ENCODE data around the gene SDR42E2. TPM values are rescaled to one million over a fixed set of nuclear protein-coding genes. Genes with fewer than 3 reads are reported as not detected.

The SDR42E2 gene
- total RNA-seq, 1 donor = not detected

DNA sequence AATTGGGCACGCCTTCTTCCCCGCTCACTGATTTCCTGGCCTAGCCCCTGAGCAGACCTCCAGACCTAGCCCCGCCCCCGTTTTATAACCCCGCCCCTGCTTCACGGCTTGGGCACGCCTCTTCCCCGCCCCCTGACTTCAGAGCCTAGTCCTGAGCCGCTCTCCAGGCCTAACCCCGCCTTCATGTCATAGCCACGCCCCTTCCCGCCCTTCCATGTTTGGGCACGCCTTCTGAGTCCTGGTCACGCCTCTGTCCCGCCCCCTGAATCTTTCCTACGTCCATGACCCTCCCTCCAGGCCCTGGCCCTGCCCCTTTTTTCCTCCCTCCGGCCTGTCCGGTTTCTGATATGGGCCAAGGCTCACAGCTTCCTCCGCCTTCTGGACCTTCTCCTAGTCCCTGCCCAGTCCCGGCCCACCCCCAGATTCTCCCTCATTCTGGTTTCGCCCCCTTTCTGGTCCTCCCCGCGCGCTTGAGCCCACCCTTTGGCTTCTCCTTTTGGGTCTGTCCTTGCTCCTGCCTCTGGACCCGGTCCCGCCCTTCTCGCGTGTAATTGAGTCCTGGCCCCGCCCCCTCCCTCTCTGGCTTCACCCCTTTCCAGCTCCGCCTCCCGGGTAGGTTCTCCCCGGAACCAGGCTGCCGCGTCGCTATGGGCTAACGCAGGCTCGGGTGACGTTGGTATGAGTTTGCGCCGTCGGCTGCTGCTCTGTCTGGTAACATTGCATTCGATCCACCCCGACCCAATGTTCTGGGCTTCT lies 28.6 kb downstream of the SDR42E2 start:
- DNase-seq (ENCODE audit: low read depth) = peak; percentile 100
- TF ChIP-seq, protein P1, sequence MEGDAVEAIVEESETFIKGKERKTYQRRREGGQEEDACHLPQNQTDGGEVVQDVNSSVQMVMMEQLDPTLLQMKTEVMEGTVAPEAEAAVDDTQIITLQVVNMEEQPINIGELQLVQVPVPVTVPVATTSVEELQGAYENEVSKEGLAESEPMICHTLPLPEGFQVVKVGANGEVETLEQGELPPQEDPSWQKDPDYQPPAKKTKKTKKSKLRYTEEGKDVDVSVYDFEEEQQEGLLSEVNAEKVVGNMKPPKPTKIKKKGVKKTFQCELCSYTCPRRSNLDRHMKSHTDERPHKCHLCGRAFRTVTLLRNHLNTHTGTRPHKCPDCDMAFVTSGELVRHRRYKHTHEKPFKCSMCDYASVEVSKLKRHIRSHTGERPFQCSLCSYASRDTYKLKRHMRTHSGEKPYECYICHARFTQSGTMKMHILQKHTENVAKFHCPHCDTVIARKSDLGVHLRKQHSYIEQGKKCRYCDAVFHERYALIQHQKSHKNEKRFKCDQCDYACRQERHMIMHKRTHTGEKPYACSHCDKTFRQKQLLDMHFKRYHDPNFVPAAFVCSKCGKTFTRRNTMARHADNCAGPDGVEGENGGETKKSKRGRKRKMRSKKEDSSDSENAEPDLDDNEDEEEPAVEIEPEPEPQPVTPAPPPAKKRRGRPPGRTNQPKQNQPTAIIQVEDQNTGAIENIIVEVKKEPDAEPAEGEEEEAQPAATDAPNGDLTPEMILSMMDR (IDR thresholded peaks at IDR 0.05; ENCODE audit: insufficient read depth, low read length) = no peak
- H3K4me3 ChIP-seq (ENCODE audit: low read depth, low read length) = peak overlapping the region; percentile 64

DNA sequence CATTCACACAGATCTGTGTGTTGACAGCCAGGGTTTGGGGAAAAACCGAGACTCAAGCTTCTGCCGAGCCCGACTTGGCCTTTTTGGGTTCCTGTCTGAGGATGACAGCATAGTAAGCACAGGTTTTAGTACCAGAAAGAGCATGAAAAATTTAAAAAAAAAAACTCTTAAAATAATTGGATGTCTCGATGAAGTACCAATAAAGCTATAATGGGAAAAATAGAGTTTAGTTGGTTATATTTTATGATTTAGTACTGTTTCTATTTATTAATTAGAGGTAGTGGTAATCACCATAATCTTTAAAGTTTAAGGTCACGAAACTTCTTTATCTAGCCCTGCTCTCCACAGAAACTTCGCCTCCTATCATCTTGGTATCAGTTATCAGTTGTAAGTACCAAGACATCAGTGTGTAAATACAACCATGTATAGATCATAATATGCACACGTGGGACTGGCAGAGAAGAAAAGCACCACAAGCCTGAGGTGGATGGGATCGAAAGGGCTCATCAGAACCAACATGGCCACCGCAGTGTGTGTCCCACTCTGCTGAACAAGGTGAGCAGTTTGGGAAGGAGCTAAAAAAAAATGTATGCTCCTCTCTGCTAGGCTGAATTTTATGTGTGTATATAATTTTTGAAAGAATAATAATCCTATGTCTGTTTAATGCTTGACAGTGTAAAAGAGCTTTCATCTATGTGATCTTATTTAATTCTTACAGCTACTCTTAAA lies 29.4 kb downstream of the SDR42E2 start:
- DNase-seq (ENCODE audit: low read depth) = no peak
- peak overlapping the region; percentile 62 for H3K4me3 ChIP-seq (ENCODE audit: low read depth, low read length)
- TF ChIP-seq, protein P1 (IDR thresholded peaks at IDR 0.05; ENCODE audit: insufficient read depth, low read length) = no peak

DNA sequence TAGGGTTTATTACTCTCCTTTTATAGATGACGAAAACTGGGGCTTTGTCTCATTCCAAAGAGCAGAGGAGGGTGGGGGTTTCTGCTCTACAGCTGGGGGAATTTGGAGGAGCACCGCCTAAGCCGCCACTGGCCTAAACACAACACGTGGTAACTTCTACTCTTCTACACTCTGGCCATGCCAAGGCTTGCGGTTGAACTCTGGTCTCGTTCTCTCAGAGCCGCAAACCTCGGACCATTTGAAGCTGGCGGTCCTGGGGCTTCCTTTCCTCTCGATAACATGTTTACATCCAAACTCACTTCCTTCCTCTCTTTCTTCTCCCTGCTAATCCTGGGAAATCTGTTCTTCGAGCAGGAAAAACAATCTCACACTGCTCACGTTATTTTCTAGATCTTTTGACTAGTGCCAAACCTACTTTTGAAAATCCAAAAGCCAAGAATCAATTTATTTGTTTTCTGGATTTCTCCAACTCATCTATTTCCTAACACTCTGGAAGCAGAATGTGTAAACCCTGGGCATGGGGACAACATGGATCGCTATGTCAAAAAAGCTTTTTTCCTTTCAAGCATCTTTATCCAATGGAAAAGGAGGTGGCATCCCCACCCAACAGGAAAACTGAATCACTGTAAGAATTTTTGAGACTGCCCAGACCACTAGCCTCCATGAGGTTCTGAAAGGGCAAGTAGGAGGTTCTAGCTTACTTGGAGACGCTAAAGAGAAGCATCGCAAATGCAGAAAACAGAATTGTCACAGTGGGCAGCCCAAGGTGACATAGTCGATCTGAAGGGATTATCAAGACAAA lies 30.2 kb downstream of the SDR42E2 start:
- peak; percentile 98 for DNase-seq (ENCODE audit: low read depth)
- peak overlapping the region; percentile 62 for H3K4me3 ChIP-seq (ENCODE audit: low read depth, low read length)
- TF ChIP-seq, protein P1 (IDR thresholded peaks at IDR 0.05; ENCODE audit: insufficient read depth, low read length) = no peak

DNA sequence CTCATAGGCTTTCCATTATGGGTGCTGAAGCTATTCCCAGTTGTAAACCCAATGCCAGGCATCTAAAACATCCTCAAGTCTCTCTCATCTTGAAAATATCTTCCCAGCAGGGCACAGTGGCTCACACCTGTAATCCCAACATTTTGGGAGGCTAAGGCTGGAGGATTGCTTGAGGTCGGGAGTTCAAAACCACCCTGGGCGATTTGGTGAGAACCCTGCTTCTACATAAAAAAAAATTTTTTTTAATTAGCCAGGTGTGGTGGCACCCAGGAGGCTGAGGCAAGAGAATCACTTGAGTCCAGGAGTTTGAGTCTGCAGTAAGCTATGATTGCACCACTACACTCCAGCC lies 30.7 kb downstream of the SDR42E2 start:
- peak overlapping the region; percentile 62 for H3K4me3 ChIP-seq (ENCODE audit: low read depth, low read length)
- no peak for DNase-seq (ENCODE audit: low read depth)
- TF ChIP-seq, protein P1 (IDR thresholded peaks at IDR 0.05; ENCODE audit: insufficient read depth, low read length) = no peak

DNA sequence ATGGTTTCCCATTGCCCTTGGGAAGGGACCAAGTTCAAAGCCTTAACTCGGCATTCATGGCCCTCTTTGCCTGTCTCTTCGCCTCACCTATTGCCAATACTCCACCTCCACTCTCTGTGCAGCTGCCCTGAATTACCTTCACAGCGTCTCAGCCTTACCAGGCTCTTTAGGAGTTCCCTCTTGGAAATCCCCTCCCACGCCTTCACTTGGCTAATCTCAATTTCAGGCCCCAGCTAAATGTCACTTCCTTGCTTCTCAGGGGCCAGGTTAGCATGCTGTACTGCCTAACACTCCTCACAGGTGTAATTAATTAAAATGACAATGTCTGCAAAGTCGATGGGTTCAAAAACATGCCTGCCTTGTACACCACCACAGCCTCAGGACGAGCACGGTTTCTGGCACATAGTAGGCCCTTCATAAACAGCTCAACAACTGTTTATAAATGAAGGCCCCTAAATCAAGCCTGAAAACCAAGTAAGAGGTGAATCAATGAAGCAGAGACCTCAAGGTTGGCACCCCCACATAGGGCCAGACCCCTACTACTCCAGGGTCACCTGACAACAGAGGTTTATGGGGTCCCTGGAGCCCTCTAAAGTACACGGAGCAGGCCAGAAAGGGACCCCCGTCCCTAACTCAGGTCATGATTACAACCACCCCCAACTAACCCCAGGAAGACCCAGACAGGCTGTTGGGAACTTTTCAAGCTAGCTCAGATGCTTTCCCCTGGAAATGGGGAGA lies 32.6 kb downstream of the SDR42E2 start:
- TF ChIP-seq, protein P1 (IDR thresholded peaks at IDR 0.05; ENCODE audit: insufficient read depth, low read length) = no peak
- no peak overlapping the region for H3K4me3 ChIP-seq (ENCODE audit: low read depth, low read length)
- no peak for DNase-seq (ENCODE audit: low read depth)

DNA sequence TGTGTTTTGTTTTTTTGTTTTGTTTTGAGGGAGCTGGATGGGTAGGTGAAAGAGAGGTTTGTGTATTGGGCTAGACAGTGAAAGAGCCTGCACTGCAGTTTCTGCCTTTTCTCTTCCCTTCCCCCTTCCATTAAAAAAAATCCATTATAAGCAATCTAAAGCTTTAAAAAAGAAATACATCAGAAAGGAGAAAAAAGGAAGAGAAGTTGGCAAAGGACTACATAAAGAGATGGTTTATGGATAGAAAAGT lies 33.1 kb downstream of the SDR42E2 start:
- no peak overlapping the region for H3K4me3 ChIP-seq (ENCODE audit: low read depth, low read length)
- TF ChIP-seq, protein P1 (IDR thresholded peaks at IDR 0.05; ENCODE audit: insufficient read depth, low read length) = no peak
- DNase-seq (ENCODE audit: low read depth) = no peak

Data from fibroblast of the aortic adventitia (primary cell).